ENCODE results near the gene VSIG10L2.

Gene VSIG10L2

GRCh38 chr11:125947419-125948277 lies 1.8 kb downstream of the VSIG10L2 start:
- 93% methylated on average over 24 of the region's 24 CpGs for WGBS
- H3K4ac ChIP-seq (ENCODE audit: low read depth in 1 of 2, low read length in 2 of 2): no peak overlapping the region

GRCh38 chr11:125948278-125949051 lies 2.6 kb downstream of the VSIG10L2 start:
- Histone ChIP-seq H2BK5ac (ENCODE audit: low read depth, low read length, poor library complexity, severe bottlenecking) (no peak overlapping the region), H2BK15ac (ENCODE audit: low read depth, poor library complexity, severe bottlenecking) (no peak overlapping the region), H3K4me2 (ENCODE audit: low read length, poor library complexity, severe bottlenecking) (no peak overlapping the region), H2AK5ac (ENCODE audit: low read length, severe bottlenecking) (no peak overlapping the region), H3K23ac (ENCODE audit: low read length in 2 of 2) (no peak overlapping the region), H3K9me3 (ENCODE audit: control insufficient read depth, low read length) (no peaks in the 10 kb centered on the region), H3K18ac (ENCODE audit: low read depth in 1 of 2, low read length in 2 of 2) (no peak overlapping the region), H2BK120ac (ENCODE audit: low read depth, low read length) (no peak overlapping the region), H3K36me3 (ENCODE audit: control insufficient read depth in 1 of 2, insufficient read depth in 2 of 2, low read depth in 1 of 2, low read length in 2 of 2) (peaks cover 0 to under 1% of the 10 kb centered on the region in 2 experiments), H4K91ac (ENCODE audit: low read length) (no peak overlapping the region), H3K4me3 (ENCODE audit: insufficient read depth in 1 of 2, low read depth in 1 of 2, low read length in 2 of 2) (no peak overlapping the region), H2BK12ac (ENCODE audit: low read length in 2 of 2) (no peak overlapping the region), H2AFZ (ENCODE audit: low read depth, low read length) (no peak overlapping the region), H3K14ac (ENCODE audit: low read length in 2 of 2) (no peak overlapping the region), H3K4ac (ENCODE audit: low read depth in 1 of 2, low read length in 2 of 2) (no peak overlapping the region), H3K27me3 (ENCODE audit: control insufficient read depth in 1 of 2, insufficient read depth in 1 of 2, low read length in 2 of 2) (peaks cover 0 to 19% of the 10 kb centered on the region in 2 experiments), H3K9ac (ENCODE audit: low read length) (no peak overlapping the region), H3K4me1 (ENCODE audit: control insufficient read depth, insufficient read depth, low read depth, low read length) (peaks cover 9% of the 10 kb centered on the region), H3K27ac (ENCODE audit: low read length, poor library complexity, severe bottlenecking) (no peak overlapping the region), H4K8ac (ENCODE audit: low read length) (no peak overlapping the region), H3K79me1 (replicated peaks; ENCODE audit: low read length, poor library complexity, severe bottlenecking) (no peaks in the 10 kb centered on the region)
- WGBS: 84% methylated on average over 23 of the region's 23 CpGs
- no peak for DNase-seq

More at GRCh38 chr11:125947419-125948277, 1.8 kb downstream of the VSIG10L2 start:
- Histone ChIP-seq H3K4me2 (ENCODE audit: low read length, poor library complexity, severe bottlenecking) (no peak overlapping the region), H3K18ac (ENCODE audit: low read depth in 1 of 2, low read length in 2 of 2) (no peak overlapping the region), H3K9me3 (ENCODE audit: control insufficient read depth, low read length) (no peaks in the 10 kb centered on the region), H4K91ac (ENCODE audit: low read length) (no peak overlapping the region), H3K27me3 (ENCODE audit: control insufficient read depth in 1 of 2, insufficient read depth in 1 of 2, low read length in 2 of 2) (peaks cover 0 to 24% of the 10 kb centered on the region in 2 experiments), H3K27ac (ENCODE audit: low read length, poor library complexity, severe bottlenecking) (no peak overlapping the region), H2BK5ac (ENCODE audit: low read depth, low read length, poor library complexity, severe bottlenecking) (no peak overlapping the region), H3K79me1 (replicated peaks; ENCODE audit: low read length, poor library complexity, severe bottlenecking) (no peaks in the 10 kb centered on the region), H2AFZ (ENCODE audit: low read depth, low read length) (no peak overlapping the region), H2BK120ac (ENCODE audit: low read depth, low read length) (no peak overlapping the region), H3K4me3 (ENCODE audit: insufficient read depth in 1 of 2, low read depth in 1 of 2, low read length in 2 of 2) (no peak overlapping the region), H2BK15ac (ENCODE audit: low read depth, poor library complexity, severe bottlenecking) (no peak overlapping the region), H2AK5ac (ENCODE audit: low read length, severe bottlenecking) (no peak overlapping the region), H3K4me1 (ENCODE audit: control insufficient read depth, insufficient read depth, low read depth, low read length) (peaks cover 8% of the 10 kb centered on the region), H3K23ac (ENCODE audit: low read length in 2 of 2) (no peak overlapping the region), H3K9ac (ENCODE audit: low read length) (no peak overlapping the region), H3K36me3 (ENCODE audit: control insufficient read depth in 1 of 2, insufficient read depth in 2 of 2, low read depth in 1 of 2, low read length in 2 of 2) (no peaks in the 10 kb centered on the region), H4K8ac (ENCODE audit: low read length) (no peak overlapping the region), H2BK12ac (ENCODE audit: low read length in 2 of 2) (no peak overlapping the region), H3K14ac (ENCODE audit: low read length in 2 of 2) (no peak overlapping the region)
- no peak for DNase-seq

DNA sequence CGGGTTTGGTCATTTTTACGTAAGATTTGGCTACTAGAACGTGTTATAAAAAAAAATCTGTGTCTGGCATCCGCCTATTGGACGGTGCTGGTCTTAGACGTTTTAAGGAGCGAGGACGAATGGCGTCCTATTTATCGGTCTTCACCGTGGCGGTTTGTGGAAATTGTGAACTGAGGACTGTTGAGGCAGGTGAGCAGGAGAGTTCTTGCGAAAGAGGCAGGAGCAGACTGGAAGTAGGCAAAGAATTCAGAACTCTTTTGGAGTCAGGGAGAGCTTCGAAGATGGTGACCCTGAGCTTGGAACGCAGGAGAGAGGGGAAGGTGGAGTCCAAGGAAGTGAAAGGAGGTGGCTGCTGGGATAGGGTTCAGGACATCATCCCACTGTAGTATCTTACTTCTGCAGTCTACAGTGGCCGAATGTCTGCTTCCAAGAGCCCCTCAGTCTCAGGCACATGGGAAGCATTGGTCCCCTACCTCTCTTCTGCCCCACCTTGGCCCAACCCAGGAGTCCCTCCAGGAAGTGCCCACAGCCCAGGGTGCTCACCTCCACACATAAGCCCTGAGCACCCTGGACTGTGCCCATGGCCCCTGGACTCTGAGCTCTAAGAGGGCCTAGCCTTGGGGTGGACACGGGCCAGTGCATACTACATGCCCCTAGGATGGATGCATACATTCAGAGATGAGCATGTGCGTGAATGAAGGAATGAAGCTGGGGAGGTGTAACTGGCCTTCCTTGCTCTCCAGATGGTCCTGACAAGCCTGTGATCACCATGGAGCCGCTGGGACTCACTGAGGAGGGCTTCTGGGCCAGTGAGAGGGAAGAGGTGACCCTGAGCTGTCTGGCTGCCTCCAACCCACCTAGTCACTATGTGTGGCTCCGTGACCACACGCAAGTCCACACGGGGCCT lies 3.7 kb downstream of the VSIG10L2 start:
- Histone ChIP-seq H3K79me1 (replicated peaks; ENCODE audit: low read length, poor library complexity, severe bottlenecking) (no peaks in the 10 kb centered on the region), H4K91ac (ENCODE audit: low read length) (no peak overlapping the region), H3K4me1 (ENCODE audit: control insufficient read depth, insufficient read depth, low read depth, low read length) (peaks cover 9% of the 10 kb centered on the region), H4K8ac (ENCODE audit: low read length) (no peak overlapping the region), H3K9me3 (ENCODE audit: control insufficient read depth, low read length) (no peaks in the 10 kb centered on the region), H3K23ac (ENCODE audit: low read length in 2 of 2) (no peak overlapping the region), H3K4ac (ENCODE audit: low read depth in 1 of 2, low read length in 2 of 2) (no peak overlapping the region), H2AFZ (ENCODE audit: low read depth, low read length) (no peak overlapping the region), H2AK5ac (ENCODE audit: low read length, severe bottlenecking) (no peak overlapping the region), H3K27me3 (ENCODE audit: control insufficient read depth in 1 of 2, insufficient read depth in 1 of 2, low read length in 2 of 2) (peaks cover 0 to 12% of the 10 kb centered on the region in 2 experiments), H2BK12ac (ENCODE audit: low read length in 2 of 2) (no peak overlapping the region), H3K18ac (ENCODE audit: low read depth in 1 of 2, low read length in 2 of 2) (no peak overlapping the region), H3K9ac (ENCODE audit: low read length) (no peak overlapping the region), H2BK5ac (ENCODE audit: low read depth, low read length, poor library complexity, severe bottlenecking) (no peak overlapping the region), H2BK120ac (ENCODE audit: low read depth, low read length) (no peak overlapping the region), H3K14ac (ENCODE audit: low read length in 2 of 2) (no peak overlapping the region), H3K4me2 (ENCODE audit: low read length, poor library complexity, severe bottlenecking) (no peak overlapping the region), H2BK15ac (ENCODE audit: low read depth, poor library complexity, severe bottlenecking) (no peak overlapping the region), H3K27ac (ENCODE audit: low read length, poor library complexity, severe bottlenecking) (no peak overlapping the region), H3K36me3 (ENCODE audit: control insufficient read depth in 1 of 2, insufficient read depth in 2 of 2, low read depth in 1 of 2, low read length in 2 of 2) (peaks cover 0 to 11% of the 10 kb centered on the region in 2 experiments), H3K4me3 (ENCODE audit: insufficient read depth in 1 of 2, low read depth in 1 of 2, low read length in 2 of 2) (no peak overlapping the region)
- no peak for DNase-seq
- WGBS: 96% methylated on average over 21 of the region's 22 CpGs
